HG03521 (cell line): Measurements from ENCODE around the gene NSD2.
"Not testable (repeated sequence)": the region's sequence is repeated elsewhere in the genome, so short reads cannot be mapped to it uniquely, and the experiment has no call there.

Experiments used
- ATAC-seq: cut with Tn5 transposase; IDR thresholded peaks from one replicate; pipeline ENCODE4 v1.9.1; 2021; ENCODE audit warnings: mild to moderate bottlenecking, moderate library complexity; ENCODE audit not compliant: unreplicated experiment

Gene NSD2

GRCh38 chr4:1993718-1994516, 122.7 kb downstream of the NSD2 start:
- not testable (repeated sequence) for ATAC-seq

DNA sequence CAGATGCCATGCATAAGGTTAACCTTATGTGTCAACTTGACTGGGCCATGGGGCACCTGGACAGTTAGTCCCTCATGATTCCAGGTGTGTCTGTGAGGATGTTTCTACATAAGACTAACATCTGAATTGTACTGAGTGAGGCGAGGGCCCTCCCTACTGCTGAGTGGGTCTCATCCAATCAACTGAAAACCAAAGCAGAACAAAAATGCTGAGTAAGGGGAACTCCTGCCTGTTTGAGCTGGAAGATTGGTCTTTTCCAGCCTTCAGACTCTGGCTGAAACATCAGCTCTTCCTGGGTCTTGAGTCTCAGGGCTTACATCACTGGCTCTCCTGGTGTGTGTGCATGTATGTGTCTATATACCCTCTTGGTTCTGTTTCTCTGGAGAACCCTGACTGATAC, 123.7 kb downstream of the NSD2 start:
- no peak for ATAC-seq

DNA sequence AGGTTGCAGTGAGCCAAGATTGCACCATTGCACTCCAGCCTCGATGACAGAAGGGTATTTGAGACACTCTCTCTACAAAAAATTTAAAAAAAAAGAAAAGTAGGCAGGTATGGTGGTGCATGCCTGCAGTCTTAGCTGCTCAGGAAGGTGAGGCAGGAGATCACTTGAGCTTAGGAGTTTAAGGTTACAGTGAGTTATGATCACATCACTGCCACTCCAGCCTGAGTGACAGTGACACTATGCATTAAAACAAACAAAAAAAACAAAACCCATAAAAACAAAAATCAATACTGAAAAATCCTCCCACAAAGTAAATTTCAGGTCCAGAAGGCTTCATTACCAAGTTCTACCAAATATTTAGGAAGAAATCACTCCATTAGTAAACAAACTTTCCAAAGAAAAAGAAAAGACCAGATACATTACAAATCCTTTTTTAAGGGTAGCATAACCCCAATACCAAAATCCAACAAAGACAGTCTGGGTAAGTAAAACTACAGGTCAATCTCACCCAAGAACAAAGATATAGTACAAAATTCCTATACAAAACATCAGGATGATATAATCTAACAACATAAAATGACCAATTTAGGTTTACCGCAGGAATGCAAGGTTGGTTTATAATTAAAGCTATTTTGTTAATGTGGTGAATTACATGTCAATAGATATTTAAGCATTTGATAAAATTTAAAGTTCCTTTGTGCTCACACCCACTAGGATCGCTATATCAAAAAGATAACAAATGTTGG, 125.8 kb downstream of the NSD2 start:
- no peak for ATAC-seq

DNA sequence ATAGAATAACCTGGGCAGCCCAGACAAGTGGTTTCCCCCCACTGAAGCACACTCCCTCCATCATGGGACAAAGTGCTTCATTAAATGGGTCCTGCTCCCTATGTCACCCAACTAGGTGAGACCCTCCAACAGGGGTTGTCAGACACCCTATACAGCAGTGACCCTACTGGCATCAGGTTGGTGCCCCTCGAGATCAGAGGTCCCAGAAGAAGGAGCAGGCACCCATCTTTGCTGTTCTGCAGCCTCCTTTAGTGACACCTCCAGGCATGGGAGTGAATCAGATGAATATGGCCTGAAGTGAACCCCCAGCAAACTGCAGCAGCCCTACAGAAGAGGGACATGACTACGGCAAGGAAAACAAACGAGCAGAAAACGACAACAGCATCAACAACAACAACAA, 126.5 kb downstream of the NSD2 start:
- ATAC-seq: no peak

- ATAC-seq: no peak
Observed at GRCh38 chr4:1998296-1998695, 127.1 kb downstream of the NSD2 start.

DNA sequence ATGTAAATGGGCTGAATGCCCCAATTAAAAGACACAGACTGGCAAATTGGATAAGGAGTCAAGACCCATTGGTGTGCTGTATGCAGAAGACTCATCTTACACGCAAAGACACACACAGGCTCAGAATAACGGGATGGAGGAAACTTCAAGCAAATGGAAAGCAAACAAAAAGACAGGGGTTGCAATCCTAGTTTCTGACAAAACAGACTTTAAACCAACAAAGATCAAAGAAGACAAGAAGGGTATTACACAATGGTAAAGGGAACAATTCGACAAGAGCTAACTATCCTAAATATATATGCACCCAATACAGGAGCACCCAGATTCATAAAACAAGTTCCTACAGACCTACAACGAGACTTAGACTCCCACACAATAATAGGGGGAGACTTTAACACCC, 128.1 kb downstream of the NSD2 start:
- ATAC-seq: not testable (repeated sequence)

DNA sequence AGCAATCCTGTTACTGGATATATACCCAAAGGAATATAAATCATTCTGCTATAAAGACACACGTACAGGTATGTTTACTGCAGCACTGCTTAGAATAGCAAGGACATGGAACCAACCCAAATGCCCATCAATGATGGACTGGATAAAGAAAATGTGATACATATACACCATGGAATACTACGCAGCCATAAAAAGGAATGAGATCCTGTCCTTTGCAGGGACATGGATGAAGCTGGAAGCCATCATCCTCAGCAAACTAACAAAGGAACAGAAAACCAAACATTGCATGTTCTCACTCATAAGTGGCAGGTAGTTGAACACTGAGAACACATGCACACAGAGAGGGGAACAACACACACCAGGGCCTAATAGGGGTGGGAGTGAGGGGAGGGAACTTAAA, 132.2 kb downstream of the NSD2 start:
- not testable (repeated sequence) for ATAC-seq

- no peak for ATAC-seq
Observed at GRCh38 chr4:2006367-2006766, 135.2 kb downstream of the NSD2 start.

GRCh38 chr4:2006956-2007653, 135.9 kb downstream of the NSD2 start:
- ATAC-seq: no peak

DNA sequence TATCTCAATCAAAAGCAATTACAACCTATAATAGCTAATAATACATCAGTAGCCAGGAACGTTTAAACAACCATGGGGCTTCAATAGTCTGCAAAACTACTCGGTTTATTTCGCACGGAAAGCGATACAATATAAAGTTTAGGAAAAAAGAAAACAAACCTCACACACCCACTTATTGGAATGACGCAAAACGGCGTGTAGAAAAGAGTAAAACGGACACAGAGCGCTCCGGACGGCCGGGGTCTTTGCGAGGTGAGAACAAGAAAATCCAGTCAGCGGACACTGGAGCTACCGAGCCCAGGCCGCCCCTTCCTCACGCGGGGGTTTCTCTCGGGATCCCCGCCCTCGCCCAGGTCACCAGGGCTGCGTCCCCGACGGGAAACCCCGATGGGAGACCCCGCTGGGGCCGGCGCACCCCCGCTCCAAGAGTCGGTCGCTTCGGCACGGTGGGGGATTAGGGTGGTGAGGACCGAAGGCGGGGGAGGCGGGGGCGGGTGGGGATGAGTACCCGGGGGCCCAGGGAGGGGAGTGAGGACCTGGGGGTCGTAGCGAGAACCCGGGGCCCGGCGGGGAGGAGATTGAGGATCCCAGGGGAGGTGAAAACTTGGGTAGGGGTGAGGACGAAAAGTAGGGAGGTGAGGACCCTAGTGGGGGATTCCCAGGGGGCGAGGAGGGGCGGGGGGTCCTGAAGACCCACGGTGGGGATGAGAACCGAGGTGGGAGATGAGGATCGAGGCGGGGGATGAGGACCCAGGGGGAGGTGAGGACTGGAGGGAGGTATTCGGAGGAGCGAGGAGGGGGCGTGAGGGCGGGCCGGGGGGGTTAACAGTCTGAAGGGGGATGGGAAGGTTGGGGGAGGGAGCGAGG, 136.8 kb downstream of the NSD2 start:
- ATAC-seq: no peak

DNA sequence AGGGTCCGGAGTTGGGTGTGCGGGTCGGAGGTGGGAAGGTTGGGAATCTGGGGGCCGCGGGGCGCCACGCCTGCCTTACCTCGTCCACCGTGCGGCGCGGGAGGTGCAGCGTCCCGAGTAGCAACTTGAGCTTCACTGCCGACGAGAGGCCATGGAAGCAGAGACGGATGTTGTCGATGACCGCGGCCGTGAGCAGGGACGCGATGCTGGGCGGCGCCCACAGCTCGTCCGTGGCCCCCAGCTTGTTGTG, 137.4 kb downstream of the NSD2 start:
- no peak for ATAC-seq

GRCh38 chr4:2008921-2009650, 137.9 kb downstream of the NSD2 start, which contains the start of gene NELFA:
NELFA (minus strand) TSS chr4:2008974; CDS start chr4:2008959, 15 bp downstream.
- ATAC-seq: peak; percentile 82

- ATAC-seq: no peak
Observed at GRCh38 chr4:2009651-2010233, 138.5 kb downstream of the NSD2 start.

DNA sequence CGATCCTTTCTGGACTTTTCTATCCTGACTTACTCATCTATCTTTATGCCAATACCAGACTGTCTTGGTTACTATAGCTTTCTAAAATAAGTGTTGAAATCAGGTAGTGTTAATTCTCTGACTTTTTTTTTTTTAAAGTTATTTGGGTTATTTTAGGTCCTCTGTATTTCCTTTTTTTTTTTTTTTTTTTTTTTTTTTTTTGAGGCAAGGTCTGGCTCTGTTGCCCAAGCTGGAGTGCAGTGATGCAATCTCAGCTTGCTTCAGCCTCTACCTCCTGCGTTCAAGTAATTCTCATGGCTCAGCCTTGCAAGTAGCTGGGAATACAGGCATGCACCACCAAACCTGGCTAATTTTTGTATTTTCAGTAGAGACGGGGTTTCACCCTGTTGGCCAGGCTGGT, 140.4 kb downstream of the NSD2 start:
- ATAC-seq: no peak

DNA sequence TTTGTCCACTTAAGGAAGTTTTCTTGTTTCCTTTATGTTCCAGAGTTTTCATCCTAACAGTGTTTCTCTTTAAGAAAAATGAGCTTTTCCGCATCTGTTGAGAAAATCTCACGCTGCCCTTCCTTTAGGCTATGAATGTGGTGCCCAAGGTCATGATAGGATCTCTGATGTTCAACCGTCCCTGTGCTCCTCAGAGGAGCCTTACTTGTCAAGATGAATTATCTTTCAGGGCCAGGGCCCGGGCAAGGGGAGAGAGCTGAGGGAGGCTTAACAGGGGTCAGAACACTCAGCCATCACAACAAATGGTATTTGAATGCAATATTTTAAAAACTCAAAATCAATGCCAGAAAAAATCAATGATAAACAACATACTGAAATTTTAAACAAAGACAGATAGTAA, 143.8 kb downstream of the NSD2 start:
- no peak for ATAC-seq

DNA sequence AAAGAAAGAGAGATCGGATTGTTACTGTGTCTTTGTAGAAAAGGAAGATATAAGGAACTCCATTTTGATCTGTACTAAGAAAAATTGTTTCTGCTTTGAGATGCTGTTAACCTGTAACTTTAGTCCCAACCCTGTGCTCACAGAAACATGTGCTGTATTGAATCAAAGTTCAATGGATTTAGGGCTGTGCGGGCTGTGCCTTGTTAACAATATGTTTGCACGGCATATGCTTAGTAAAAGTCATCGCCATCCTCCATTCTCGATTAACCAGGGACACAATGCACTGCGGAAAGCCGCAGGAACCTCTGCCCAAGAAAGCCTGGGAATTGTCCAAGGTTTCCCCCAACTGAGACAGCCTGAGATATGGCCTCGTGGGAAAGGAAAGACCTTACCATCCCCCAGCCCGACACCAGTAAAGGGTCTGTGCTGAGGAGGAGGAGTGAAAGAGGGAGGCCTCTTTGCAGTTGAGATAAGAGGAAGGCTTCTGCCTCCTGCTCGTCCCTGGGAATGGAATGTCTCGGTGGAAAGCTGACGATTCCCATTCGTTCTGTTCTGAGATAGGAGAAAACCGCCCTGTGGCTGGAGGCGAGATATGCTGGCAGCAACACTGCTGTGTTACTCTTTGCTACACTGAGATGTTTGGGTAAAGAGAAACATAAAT, 150.3 kb downstream of the NSD2 start:
- not testable (repeated sequence) for ATAC-seq

DNA sequence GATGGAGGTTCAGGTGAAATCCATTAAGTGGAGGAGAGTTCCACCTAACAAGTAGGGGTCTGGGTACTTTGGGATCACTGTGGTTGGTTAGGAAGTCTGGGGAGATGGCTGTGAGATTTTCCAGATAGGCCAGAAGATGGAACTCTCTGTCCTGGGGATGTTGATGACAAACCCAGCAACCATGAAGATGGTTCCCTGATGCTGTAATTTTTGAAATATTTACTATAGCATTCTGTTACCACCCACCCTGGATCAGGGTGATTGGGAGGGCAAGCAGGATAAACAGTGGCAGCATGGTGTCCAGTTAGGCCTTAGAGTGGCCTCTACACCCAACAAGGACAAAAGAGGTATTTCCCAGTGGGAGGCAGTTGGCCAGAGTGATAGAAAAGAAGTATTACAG, 153.5 kb downstream of the NSD2 start:
- no peak for ATAC-seq

GRCh38 chr4:2025817-2026216, 154.6 kb downstream of the NSD2 start:
- ATAC-seq: no peak

- ATAC-seq: not testable (repeated sequence)
Observed at GRCh38 chr4:2027120-2027519, 155.9 kb downstream of the NSD2 start.
